ENCODE measurements around the gene OR4M1. TPM values are rescaled to one million over a fixed set of nuclear protein-coding genes. Genes with fewer than 3 reads are reported as not detected.
"Not testable (repeated sequence)": the region's sequence is repeated elsewhere in the genome, so short reads cannot be mapped to it uniquely, and the experiment has no call there.

OR4M1 gene, protein sequence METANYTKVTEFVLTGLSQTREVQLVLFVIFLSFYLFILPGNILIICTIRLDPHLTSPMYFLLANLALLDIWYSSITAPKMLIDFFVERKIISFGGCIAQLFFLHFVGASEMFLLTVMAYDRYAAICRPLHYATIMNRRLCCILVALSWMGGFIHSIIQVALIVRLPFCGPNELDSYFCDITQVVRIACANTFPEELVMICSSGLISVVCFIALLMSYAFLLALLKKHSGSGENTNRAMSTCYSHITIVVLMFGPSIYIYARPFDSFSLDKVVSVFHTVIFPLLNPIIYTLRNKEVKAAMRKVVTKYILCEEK
- total RNA-seq (not detected in 2 replicates), polyA plus RNA-seq (not detected in 2 replicates)

- DNase-seq (ENCODE audit: low read depth in 1 of 2, low spot score in 1 of 2); H3K27me3 ChIP-seq; H3K4me3 ChIP-seq; H3K4me1 ChIP-seq (ENCODE audit: low read depth); H3K9me3 ChIP-seq (ENCODE audit: low read depth); H3K36me3 ChIP-seq; H3K27ac ChIP-seq: not testable (repeated sequence)
These were observed at the start of gene OR4M1 for GRCh38 chr14:19773204-19773603. Gene OR4M1, plus strand, starts transcription at chr14:19773504. Its CDS starts 6,819 bp downstream, at chr14:19780323.

DNA sequence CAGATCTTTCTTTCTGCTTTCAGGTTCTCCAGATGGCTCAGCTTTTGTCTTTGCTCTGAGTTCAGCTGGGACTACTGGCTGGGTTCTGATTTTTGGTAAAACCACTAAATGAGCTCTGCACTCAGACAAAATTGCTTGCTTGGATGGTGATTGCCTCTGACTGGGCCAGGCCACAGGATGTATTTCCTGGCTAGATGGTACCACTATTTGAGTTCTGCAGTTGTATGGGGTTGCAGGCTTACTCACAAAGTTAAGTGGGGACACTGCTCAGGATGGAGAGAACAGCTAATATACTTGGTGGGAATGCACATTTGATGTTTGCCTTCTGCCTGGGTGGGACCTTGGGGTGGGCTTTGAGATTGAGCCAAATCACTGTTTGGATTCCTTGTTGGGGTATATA, 43.9 kb upstream of the OR4M1 start:
- H3K27me3 ChIP-seq = no peaks in the 10 kb centered on the region
- peaks cover 3% of the 10 kb centered on the region for H3K9me3 ChIP-seq (ENCODE audit: low read depth)
- H3K27ac ChIP-seq = no peak overlapping the region
- H3K4me3 ChIP-seq = no peak overlapping the region
- H3K36me3 ChIP-seq = no peaks in the 10 kb centered on the region
- no peaks in the 10 kb centered on the region for H3K4me1 ChIP-seq (ENCODE audit: low read depth)
- TF ChIP-seq, protein P1, sequence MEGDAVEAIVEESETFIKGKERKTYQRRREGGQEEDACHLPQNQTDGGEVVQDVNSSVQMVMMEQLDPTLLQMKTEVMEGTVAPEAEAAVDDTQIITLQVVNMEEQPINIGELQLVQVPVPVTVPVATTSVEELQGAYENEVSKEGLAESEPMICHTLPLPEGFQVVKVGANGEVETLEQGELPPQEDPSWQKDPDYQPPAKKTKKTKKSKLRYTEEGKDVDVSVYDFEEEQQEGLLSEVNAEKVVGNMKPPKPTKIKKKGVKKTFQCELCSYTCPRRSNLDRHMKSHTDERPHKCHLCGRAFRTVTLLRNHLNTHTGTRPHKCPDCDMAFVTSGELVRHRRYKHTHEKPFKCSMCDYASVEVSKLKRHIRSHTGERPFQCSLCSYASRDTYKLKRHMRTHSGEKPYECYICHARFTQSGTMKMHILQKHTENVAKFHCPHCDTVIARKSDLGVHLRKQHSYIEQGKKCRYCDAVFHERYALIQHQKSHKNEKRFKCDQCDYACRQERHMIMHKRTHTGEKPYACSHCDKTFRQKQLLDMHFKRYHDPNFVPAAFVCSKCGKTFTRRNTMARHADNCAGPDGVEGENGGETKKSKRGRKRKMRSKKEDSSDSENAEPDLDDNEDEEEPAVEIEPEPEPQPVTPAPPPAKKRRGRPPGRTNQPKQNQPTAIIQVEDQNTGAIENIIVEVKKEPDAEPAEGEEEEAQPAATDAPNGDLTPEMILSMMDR (IDR thresholded peaks at IDR 0.05; ENCODE audit: low read depth, low read length) = no peak
- DNase-seq (ENCODE audit: low read depth in 1 of 2, low spot score in 1 of 2) = no peak

- Histone ChIP-seq H3K4me1 (ENCODE audit: low read depth) (no peaks in the 10 kb centered on the region), H3K4me3 (no peak overlapping the region), H3K27me3 (no peaks in the 10 kb centered on the region), H3K9me3 (ENCODE audit: low read depth) (peaks cover 3% of the 10 kb centered on the region), H3K36me3 (no peaks in the 10 kb centered on the region), H3K27ac (no peak overlapping the region)
- no peak for DNase-seq (ENCODE audit: low read depth in 1 of 2, low spot score in 1 of 2)
- TF ChIP-seq, protein P1 (IDR thresholded peaks at IDR 0.05; ENCODE audit: low read depth, low read length) = no peak
These were observed 43.5 kb upstream of the OR4M1 start for GRCh38 chr14:19729763-19730162.

DNA sequence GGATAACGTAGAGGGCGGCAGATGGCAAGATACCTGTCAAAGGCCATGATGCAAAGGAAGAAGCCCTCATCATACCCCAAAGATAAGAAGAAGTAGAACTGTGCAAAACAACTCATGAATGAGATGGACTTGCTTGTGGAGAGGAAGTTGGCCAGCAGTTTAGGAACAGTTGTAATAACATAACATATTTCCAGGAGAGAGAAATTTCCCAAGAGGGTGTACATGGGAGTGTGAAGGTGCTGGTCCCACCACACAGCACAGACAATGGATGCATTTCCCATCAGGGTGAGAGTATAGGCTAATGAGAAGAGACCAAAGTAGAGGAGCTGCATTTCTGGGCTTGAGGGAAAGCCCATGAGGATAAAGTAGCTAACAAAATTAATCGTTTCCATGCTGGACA, 39.4 kb upstream of the OR4M1 start:
- H3K27ac ChIP-seq; H3K9me3 ChIP-seq (ENCODE audit: low read depth); H3K4me3 ChIP-seq; H3K36me3 ChIP-seq; H3K27me3 ChIP-seq; H3K4me1 ChIP-seq (ENCODE audit: low read depth); DNase-seq (ENCODE audit: low read depth in 1 of 2, low spot score in 1 of 2): not testable (repeated sequence)

DNA sequence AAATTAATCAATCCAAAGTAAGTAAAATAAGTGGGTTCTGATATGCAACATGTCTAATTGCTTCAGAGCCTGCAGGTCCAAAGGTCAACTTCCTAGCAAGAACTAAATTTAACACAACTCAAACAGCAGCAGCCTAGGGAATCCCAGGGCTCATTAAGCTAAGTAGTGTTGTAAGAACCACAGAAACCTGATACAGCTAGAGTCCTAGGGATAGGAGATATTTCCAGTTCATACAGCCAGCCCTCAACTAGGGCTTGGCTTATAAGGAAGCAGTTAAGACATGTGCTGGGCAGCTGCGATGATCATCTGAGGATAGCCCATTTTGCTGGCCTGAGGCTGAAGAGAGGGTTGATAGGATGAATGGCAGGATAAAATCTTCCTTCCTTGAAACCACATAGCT, 30.0 kb upstream of the OR4M1 start, which contains the start of gene OR4Q3:
TSS of gene OR4Q3 (plus strand) at position 316 of the 400 bp plus-strand sequence.
- H3K27ac ChIP-seq = no peak within 1 kb of the TSS
- H3K27me3 ChIP-seq = no peaks in the 10 kb centered on the region
- H3K36me3 ChIP-seq = no peaks in the 10 kb centered on the region
- H3K4me3 ChIP-seq = no peak within 1 kb of the TSS
- no peaks in the 10 kb centered on the region for H3K4me1 ChIP-seq (ENCODE audit: low read depth)
- TF ChIP-seq, protein P1 (IDR thresholded peaks at IDR 0.05; ENCODE audit: low read depth, low read length) = no peak
- H3K9me3 ChIP-seq (ENCODE audit: low read depth) = no peaks in the 10 kb centered on the region
- DNase-seq (ENCODE audit: low read depth in 1 of 2, low spot score in 1 of 2) = no peak

DNA sequence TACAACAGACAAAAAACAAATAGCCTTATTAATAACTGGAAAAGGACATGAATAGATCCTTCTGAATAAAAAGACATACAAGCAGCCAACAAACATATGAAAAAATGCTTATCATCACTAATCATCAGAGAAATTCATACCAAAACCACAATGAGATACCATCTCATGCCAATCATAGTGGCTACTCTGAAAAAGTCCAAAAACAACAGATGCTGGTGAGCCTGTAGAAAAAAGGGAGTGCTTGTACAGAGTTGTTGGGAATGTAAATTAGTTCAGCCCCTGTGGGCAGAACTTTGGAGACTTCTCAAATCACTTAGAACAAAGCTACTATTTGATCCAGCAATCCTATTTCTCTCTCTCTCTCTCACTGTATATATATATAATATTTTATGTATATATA, 21.0 kb upstream of the OR4M1 start:
- not testable (repeated sequence) for H3K27me3 ChIP-seq; H3K27ac ChIP-seq; H3K36me3 ChIP-seq; DNase-seq (ENCODE audit: low read depth in 1 of 2, low spot score in 1 of 2); H3K9me3 ChIP-seq (ENCODE audit: low read depth); H3K4me3 ChIP-seq; H3K4me1 ChIP-seq (ENCODE audit: low read depth)

DNA sequence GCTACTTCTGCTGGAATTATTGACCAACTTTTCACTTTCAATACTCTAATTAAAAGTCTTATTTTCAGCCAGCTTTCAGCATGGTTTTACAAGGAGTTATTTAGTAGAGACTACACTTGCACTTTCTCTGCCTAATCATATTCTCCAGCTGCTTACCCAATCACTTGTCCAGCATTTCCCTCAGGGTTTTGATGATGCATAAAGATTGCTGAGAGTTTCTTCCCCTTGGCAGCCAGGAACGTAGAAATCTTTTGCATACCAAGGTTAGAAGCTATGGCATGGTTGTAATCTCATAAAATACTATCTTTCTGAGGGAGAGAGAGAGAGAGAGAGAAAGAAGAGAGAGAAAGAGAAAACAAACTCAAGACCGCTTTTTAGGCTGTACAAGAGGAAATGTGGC, 19.1 kb upstream of the OR4M1 start:
- no peaks in the 10 kb centered on the region for H3K27me3 ChIP-seq
- TF ChIP-seq, protein P1 (IDR thresholded peaks at IDR 0.05; ENCODE audit: low read depth, low read length) = no peak
- H3K36me3 ChIP-seq = no peaks in the 10 kb centered on the region
- DNase-seq (ENCODE audit: low read depth in 1 of 2, low spot score in 1 of 2) = no peak
- no peaks in the 10 kb centered on the region for H3K9me3 ChIP-seq (ENCODE audit: low read depth)
- H3K4me3 ChIP-seq = no peak overlapping the region
- no peaks in the 10 kb centered on the region for H3K4me1 ChIP-seq (ENCODE audit: low read depth)
- H3K27ac ChIP-seq = no peak overlapping the region

DNA sequence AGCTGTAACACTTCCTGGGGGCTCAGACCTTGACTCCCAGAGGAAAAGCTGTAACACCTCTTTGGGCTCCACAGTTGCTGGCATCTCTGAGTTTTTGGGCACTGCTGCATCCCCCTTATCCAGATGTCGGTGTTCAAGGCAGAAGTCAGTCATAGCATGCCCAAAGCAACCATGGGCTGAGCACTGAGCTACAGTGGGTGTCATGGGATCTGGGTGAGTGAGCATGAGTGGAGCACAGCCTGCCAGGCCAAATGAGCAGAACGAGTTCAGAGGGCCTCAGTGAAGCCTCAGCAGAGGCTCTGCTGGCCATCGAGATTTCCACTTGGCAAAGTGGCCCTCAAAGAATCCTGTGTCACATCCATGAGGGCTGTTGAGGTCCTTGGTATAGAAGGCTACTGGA, 1.8 kb upstream of the OR4M1 start:
- H3K4me1 ChIP-seq (ENCODE audit: low read depth); H3K9me3 ChIP-seq (ENCODE audit: low read depth); H3K27me3 ChIP-seq; H3K36me3 ChIP-seq; H3K27ac ChIP-seq; H3K4me3 ChIP-seq; DNase-seq (ENCODE audit: low read depth in 1 of 2, low spot score in 1 of 2): not testable (repeated sequence)
